ENCODE measurements around the gene PARG.
"Not testable (repeated sequence)": the region's sequence is repeated elsewhere in the genome, so short reads cannot be mapped to it uniquely, and the experiment has no call there.

Gene PARG

GRCh38 chr10:49900406-49900805 is 41.4 kb downstream of the PARG start:
- DNase-seq, result not testable (repeated sequence)

DNA sequence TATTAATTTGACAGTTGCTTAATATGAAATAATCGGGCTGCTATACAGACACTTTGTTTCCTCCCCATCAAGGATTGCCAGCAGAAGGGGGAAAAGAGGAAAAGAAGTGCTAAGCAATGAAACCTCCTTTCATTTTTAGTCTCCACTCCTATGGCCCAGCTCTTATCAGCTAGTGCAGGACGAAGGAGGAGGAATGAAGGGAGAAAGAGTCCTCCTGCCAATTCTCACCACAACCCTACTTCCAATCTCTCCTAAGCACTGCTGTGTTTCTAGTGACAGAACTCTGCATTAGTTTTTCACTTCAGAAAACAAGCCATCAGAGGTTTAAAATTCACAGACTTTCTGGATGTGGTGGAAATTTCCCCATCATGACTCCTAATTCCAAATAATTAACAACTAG is 41.8 kb downstream of the PARG start:
- DNase-seq, result not testable (repeated sequence)

GRCh38 chr10:49890025-49890424 is 51.8 kb downstream of the PARG start:
- not testable (repeated sequence) for DNase-seq

DNA sequence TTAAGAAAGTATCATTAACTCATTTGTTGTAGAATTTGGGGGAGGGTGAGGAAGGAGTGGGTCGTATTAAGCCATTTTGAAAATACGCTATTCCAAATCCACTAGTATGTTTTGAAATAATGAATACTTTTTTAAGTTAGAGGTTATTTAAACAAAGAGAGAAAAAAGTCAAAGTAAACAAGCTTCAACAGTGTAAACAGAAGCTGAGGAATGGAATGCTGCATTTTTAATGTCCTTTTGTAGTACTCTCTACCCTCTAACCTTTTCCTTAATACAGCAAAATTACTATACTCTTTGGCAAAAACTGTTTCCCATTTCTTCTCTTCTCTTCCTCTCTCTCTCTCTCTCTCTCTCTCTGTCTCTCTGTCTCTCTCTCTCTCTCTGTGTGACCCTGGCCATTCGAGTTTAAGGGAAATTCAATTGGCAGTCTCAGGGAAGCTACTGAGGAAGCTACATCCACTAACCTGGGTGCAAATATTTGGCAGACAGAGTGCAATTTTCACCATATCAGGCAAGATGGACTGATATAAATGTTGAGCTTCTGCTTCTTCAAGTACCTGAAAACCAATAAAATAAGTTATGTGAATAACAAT is 57.0 kb downstream of the PARG start:
- not testable (repeated sequence) for DNase-seq

- DNase-seq, result not testable (repeated sequence)
Measured at GRCh38 chr10:49883852-49884251, 58.0 kb downstream of the PARG start.

- DNase-seq, result not testable (repeated sequence)
Measured at GRCh38 chr10:49882327-49882726, 59.5 kb downstream of the PARG start.

DNA sequence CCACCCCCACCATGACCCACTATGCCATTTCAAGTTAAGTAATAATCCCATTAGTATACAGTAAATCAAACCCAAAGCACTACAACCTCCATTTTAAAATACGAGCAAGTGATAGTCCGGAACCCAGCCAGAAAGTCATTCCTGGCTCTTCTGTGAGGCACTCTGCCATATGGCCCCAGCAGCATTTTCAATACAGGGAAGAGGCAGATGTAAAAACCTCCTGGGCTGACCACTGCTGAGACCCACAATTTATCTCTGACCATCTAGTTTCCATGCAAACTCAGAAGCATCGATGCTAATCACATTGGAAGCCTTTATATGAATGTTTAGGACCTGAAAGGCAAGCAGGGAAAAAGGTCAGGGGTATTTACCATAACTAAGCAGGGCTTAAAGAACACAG is 69.1 kb downstream of the PARG start:
- DNase-seq, result not testable (repeated sequence)

- not testable (repeated sequence) for DNase-seq
Measured at GRCh38 chr10:49871462-49871861, 70.4 kb downstream of the PARG start.

GRCh38 chr10:49859933-49860332 is 81.9 kb downstream of the PARG start:
- not testable (repeated sequence) for DNase-seq

DNA sequence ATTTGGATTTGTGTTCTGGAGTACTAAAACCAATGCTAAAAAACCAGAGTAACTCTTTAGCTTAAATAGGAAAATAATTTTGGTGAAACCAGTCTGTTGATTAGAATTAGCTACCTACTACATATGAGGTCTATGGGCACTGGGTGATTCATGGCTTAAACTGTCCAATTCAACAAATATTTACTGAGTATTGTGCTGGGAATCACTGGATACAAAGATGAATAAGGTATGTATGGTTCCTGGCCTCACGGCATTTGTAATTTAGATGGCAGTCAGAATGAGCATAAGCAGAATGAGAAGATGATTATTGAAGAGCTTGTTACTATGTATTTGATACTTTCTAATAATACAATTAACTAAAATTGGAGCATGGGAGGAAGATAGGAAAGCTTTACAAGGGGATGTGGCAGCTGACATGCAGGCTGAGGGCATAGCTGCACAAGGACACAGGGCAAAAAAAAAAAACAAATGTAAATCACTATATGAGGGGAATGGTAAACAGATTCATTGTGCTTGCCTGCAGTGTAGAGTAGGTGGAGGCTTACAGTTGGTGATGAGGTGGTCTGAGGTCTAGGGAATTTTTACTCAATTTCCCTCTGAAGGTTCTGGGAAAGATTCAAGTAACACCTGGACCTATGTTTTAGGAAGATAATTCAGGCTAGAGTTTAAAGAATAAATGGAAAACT is 83.0 kb downstream of the PARG start:
- DNase-seq, result not testable (repeated sequence)

DNA sequence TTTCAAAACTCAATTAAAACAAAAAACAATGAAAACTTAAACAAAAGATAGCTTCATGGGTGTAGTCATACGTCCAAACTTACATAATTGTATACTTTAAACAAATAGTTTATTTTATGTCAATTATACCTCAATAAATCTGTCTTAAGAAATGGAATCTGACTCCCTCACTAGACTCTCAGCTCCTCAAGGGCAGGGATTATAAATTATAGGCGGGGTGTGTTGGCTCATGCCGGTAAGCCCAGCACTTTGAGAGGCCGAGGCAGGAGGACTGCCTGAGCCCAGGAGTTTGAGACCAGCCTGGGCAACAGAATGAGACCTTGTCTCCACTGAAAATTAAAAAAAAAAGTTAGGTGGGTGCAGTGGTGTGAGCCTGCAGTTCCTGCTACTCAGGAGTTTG is 92.3 kb downstream of the PARG start:
- DNase-seq, result not testable (repeated sequence)

DNA sequence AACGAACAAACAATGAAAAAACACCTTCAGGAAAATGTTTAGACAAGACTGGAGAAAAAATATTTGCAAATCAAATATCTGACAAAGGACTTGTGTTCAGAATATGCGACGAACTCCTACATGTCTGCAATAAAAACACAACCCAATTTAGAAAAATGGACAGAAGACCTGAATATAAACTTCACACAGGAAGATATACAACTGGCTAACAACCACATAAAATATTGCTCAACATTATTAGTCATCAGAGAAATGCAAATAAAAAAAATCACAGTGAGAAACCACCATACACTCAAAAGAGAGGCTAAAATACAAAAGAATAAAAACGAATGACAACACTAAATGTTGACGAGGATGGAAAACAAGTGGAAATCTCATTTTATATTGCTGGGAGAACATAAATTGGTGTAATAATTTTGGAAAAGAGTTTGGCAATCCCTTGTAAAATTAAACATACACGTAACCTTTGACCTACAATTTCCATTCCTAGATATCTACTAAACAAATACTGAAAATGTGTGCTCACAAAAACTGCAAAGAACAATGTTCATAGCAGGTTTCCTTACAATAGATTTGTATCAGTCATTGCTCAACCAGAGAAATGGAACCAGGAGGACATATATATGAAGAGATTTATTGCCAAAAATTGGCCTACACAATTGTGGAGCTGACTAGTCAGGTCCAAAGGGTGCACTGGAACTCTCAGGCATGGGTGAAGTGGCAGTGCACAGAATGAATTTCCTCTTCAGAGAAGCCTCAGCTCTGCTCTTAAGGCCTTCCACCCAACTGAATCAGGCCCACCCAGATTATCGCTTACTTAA is 96.8 kb downstream of the PARG start:
- DNase-seq, result no peak

DNA sequence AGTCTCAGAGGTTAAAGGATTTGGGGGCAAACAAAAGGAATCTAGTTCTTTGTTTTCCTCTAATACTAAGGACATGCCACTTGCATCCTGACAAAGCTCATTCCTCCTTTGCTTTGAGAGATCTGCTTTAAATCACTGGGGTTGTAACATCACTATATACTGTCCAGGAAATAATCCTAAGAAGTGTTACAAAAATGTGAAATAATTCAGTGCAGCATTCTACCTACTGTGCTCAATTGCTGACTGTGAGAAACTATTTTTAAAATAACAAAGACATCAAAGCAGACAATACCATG is 99.5 kb downstream of the PARG start:
- not testable (repeated sequence) for DNase-seq

DNA sequence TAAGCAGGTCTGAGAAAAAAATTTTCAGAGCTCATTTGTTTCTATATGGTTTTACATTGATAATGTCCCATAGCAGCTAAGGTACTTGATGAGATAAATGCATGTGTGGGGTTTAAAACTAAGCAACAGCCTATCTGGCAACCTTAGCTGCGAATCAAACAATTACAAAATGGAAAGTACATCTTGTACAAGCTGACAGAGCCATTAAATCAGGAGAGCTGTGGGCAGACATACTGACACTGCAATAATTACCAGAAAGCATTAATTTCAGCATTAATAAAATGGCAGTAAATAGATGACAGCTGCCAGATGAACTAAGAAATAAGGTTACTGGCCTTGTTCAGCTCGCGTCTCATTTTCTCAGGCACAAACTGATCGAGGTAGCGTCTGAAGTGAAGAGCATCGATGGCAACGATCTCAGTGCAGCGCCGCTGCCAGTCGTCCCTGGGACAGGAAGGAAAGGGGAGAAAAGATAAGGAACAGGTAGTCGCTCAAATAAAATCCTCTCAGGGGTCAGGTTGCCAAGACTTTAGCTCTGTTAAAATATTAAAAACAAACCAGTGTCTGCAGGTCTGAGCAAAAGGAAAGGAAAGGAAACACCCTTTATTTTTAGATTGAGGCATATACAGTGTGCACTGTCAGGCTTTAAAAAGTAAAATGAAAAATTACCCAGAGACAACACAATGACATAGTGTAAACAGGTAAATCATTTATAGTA is 100.1 kb downstream of the PARG start:
- DNase-seq, result no peak

DNA sequence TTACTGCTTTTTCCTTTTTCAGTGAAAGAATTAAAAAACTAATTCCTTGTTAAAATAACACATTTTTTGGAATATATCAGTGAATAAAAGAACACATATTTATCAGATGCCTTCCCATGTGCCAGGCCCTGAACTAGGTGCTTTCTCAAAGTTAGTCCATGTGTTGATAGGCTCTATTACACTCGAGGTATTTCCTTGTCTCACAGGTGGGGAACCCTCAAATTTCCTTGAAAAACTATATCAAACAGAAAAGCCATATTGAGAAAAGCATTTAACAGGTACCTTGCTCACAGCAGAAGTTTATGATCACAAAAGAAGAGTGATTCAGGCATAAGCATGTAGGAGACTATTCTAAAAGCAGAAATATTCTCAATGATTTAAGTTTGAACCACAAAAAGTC is 104.1 kb downstream of the PARG start:
- no peak for DNase-seq

DNA sequence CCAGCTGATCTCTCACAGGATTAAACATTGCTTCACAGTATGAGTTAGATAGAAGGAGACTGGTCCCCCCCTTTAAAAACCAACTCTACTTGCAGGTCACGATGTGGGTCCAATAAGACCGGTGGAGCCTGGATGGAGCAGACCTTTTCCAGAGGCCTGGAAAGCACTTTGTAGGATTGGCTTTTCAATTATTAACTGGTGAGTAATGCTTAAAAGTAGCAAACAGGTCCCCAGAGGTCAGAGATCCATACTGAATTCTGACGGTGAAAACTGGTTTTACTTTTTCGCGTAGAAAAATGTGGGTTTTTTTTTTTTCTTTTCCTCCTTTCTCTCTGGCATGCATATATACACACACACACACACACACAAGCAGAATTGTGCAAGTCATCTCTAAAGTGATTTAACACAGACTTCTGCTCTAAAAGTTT is 104.8 kb downstream of the PARG start:
- DNase-seq, result no peak

DNA sequence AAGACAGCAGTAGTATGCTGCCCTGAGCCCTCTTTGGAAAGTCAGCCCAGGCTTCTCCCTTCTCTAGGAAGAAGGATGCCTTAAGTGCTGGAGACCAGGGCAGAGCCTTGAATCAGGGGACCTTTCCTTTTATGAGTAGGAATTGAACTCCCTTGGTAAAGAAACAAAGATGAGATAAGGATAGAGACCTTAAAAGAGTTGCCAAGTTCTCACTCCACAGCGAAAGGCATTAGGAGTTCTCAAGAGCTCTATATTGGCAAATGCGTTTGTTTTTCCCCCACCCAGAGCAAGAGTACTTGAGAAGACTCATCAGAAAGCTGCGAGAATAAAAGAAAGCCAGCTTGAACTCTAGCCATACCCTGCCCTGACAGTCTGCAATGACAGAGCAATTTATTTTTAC is 106.9 kb downstream of the PARG start:
- DNase-seq, result no peak

GRCh38 chr10:49834201-49834600 is 107.6 kb downstream of the PARG start:
- no peak for DNase-seq

DNA sequence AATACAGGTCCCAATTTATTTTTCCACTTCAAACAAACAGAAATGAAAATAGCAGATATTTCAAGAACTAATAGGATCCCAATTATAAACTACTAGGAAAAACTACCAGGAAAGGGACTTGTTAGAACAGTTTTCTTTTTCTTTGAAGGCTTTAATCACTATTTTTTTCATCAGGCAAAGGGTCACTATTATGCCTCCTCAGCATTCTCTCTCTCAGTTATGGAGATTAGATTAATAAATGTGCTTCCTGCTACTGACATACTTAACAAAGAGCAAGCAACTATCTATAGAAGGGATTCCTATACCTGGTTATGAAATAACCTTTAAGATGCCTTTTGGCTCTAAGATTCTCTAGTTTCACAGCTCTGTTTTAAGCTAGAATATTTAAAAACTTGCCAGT is 108.7 kb downstream of the PARG start:
- no peak for DNase-seq

DNA sequence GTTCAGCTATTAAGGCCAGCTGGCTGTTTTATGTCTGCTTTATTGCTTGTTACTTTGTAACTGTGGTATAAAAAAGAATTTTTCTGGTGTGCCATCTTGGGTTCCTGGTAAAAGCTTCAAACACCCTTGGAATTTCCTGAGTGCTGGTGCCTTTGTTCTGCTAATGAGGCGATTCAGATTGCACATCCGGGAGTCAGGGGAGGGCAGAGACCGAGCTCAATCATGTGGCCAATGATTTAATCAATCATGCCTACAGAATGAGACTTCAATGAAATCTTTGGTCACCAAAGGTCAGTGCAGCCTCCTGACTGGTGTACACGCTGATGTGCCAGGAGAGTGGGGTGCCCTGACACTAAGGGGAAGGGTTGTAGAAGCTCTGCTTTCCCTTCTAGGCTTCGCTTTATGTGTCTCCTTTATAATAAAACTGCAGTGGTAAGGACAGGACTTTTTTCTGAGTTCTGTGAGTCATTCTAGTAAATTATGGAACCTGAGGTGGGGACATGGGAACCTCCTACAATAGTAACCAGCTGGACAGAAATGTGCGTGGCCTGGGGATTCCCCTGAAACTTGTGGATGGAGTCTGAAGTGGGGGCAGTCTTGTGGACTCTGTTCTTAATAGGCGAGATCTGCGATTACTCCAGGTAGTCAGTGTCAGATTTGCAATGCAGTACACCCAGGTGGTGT is 110.3 kb downstream of the PARG start:
- DNase-seq, result no peak

GRCh38 chr10:49830846-49831245 is 111.0 kb downstream of the PARG start:
- no peak for DNase-seq

GRCh38 chr10:49830016-49830415 is 111.8 kb downstream of the PARG start:
- DNase-seq, result no peak

GRCh38 chr10:49827297-49827696 is 114.5 kb downstream of the PARG start:
- DNase-seq, result no peak

All from activated CD4-positive, CD25-positive, alpha-beta regulatory T cell (primary cell).